Fibroblast of mammary gland (primary cell): ENCODE measurements around the gene PRICKLE1.

Experiments used
- DNase-seq: peaks from one replicate; pipeline ENCODE4 v3.0.0-alpha.2; 2010; ENCODE audit warnings: low read depth
- H3K4me3 ChIP-seq: 2 replicates; pipeline ENCODE4 v1.5.1; 2011; ENCODE audit warnings: low read depth, mild to moderate bottlenecking, low read length, moderate library complexity; ENCODE audit not compliant: control insufficient read depth
- CTCF ChIP-seq: conservative IDR thresholded peaks from 2 replicates; pipeline ENCODE4 v1.5.1; 2011; ENCODE audit warnings: low read depth, low read length, inconsistent platforms; ENCODE audit not compliant: control insufficient read depth, insufficient read depth

The PRICKLE1 gene

DNA sequence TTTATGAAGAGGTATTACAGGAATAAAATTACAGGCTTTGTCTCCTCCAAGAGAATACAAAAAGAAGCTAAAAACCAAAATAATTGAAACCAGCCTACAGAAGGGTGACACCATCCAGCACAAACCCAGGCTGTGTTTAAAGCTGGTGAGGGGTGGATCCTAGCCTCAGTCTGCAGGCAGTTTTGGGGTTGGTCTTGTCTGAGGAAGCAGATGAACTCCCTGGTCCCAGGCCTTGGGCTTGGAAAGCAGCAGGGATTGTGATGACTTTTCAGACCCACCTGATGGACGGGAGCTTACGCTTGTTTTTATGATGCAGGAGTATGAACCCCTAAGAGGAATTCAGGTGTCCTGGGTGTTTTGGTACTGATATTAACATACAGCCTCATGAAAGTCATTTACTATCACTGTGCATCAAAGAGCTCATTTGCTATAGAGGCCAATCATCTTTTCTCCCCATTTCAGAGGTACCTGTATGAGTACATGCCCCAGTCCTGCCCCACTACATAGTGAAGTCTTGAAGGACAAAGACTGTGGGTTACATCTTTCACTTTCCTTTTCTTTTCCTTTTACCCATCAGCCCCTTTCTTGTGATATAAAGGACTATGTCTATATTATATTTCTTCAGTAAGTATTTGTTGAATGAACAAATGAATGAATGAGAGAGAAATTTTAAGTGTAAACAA is 18.1 kb downstream of the PRICKLE1 start:
- TF ChIP-seq CTCF, result no peak
- H3K4me3 ChIP-seq, result no peak overlapping the region
- no peak for DNase-seq

DNA sequence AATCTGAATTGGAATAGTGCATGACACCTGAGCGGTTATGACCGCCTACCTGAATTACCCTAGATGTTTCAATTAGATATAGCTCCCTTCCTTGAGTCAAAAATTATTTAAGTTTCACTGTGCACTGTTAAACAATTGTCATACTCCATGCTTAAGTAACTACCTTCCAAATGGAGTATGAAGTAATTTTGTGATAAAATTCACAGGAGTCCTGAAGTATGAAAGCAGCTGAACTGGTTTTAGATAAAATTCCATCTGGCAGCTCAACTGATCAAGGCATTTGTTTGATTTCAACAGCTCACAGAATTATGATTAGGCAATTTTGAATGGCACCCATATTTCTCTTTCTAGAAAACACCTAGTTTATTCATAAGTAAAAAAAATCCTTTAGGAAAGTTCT is 19.5 kb downstream of the PRICKLE1 start:
- TF ChIP-seq CTCF, result no peak

DNA sequence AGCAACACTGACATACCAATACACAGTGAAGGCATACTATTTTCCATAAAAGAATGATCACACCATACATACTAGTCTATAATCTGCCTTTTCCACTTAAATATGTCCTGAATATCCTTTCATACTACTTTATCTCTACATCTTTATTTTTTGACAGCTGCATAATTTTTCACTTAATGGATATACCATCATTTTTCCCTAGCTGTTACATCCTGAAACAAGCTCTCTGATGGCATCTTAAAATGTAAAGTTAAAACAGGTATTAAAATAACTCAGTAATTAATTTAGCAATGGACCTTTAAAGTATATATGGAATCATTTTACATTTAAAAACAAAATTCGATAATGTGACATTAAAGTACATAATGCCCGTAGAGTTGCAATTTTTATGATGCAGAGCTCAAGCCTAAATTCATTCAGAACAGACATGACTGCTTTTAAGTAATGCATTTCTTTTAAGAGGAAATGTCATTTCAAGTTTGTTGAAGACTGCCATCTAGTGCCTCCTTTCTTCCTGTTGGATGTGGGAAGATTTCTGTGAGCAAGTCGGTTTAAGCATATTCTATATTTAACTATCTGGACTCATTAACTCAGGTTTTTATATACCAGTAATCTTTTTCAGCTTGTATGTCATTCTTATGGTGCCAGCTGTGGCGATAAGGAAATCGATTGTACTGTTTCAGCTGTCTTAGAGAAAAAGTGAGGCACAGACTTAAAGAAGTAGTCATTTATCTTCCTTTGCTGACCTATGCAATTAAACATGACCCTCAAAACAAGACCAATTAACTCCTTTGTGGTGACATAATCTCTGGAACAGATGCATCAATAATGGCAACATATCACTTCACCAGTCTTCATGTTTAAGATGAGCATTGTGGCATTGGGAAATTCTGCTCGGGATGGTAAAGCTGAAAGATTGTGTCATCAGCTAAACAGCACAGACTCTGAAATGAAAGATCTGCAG is 20.3 kb downstream of the PRICKLE1 start:
- no peak overlapping the region for H3K4me3 ChIP-seq
- peak; percentile 74 for DNase-seq
- TF ChIP-seq CTCF, result peak; percentile 61

More for the DNA sequence above, 19.5 kb downstream of the PRICKLE1 start:
- H3K4me3 ChIP-seq, result no peak overlapping the region
- DNase-seq, result no peak

DNA sequence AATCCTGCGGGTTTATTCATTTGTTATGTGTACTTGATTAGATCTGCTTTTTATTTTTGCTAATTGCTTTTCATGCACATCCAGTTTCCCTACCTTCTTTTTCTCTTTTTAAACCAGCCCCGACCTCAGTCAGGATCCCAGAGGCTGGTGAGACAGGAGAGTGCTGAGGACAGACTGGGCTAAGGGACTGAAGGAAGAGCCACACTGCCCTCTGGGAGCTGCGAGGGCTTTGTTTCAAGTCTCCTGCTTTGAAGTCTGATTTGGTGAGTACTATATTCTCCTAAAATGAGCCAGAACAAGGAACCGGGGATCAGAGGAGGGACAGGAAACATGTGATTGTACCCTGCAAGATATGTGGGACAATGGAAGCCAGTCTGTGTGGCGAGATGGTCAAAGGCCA is 23.9 kb downstream of the PRICKLE1 start:
- H3K4me3 ChIP-seq, result no peak overlapping the region
- TF ChIP-seq CTCF, result no peak
- DNase-seq, result no peak

- no peak overlapping the region for H3K4me3 ChIP-seq
- DNase-seq, result no peak
- no peak for TF ChIP-seq CTCF
Measured at GRCh38 chr12:42564996-42565395, 24.6 kb downstream of the PRICKLE1 start.

GRCh38 chr12:42564556-42564955 is 25.0 kb downstream of the PRICKLE1 start:
- no peak overlapping the region for H3K4me3 ChIP-seq
- no peak for DNase-seq
- TF ChIP-seq CTCF, result no peak
